Measurements from ENCODE around the gene ZC3HAV1.

ZC3HAV1 gene

DNA sequence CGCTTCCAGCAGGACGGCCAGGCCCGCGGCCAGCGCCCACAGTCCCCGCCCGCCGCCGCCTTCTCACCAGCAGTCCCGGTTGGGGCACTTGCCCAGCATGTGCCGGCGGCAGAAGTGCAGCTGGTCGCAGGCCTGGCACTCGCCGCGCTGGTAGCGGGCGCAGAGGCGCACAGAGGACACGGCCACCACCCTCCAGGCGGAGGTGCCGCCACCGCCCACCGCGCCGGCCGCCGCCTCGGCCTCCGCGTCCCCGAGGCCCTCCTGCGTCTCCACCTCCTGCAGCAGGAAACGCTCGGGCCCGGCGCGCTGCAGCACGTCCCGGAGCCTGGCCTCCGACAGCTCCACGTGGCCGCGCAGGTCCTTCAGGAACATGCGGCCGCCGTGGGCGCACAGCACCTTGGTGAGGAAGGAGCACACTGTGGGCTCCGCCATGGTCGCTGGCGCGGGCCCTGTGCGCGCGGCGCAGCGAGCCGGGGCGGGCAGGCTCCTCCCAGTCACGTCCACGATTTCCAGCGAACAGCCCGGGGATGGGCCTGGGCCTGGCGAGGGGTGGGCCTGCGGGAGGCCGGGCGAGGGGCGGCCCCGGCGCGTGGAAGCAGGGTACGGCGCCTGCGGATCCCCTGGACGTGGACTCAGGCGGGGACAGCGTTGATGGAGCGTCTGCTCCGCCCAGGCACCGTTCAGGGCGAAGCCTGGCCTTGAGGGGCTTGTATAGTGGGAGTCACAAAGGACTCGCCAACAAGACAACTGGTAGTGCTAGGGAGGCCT is 73.8 kb downstream of the ZC3HAV1 start, which contains the start of gene ZC3HAV1L:
Gene ZC3HAV1L (minus strand): TSS at position 457 of the 768 bp plus-strand sequence. CDS start 25 bp downstream, at position 432.
- Histone ChIP-seq H3K79me2 (ENCODE audit: low read length) (no peaks in the 10 kb centered on the region), H3K36me3 (replicated peaks; ENCODE audit: insufficient read depth, low read length) (no peaks in the 10 kb centered on the region), H3K4me2 (ENCODE audit: low read depth, low read length) (peak within 1 kb of the TSS; percentile 89), H3K9me2 (replicated peaks; ENCODE audit: insufficient read depth, low read length) (no peaks in the 10 kb centered on the region), H3K4me1 (ENCODE audit: low read length) (no peaks in the 10 kb centered on the region), H3K4me3 (ENCODE audit: low read length) (peak within 1 kb of the TSS; percentile 53), H3K9ac (ENCODE audit: low read length) (no peak within 1 kb of the TSS; the same call in 1 of the 2 replicates), H3K27ac (ENCODE audit: low read length) (no peak within 1 kb of the TSS), H4K20me1 (ENCODE audit: insufficient read depth, low read length) (no peaks in the 10 kb centered on the region), H3K27me3 (replicated peaks; ENCODE audit: insufficient read depth, low read length) (no peaks in the 10 kb centered on the region), H3F3A (ENCODE audit: insufficient read depth, low read length) (no peaks in the 10 kb centered on the region), H2AFZ (ENCODE audit: low read length) (peak within 1 kb of the TSS; percentile 78), H3K9me3 (replicated peaks; ENCODE audit: insufficient read depth, low read length) (no peaks in the 10 kb centered on the region)
- TF ChIP-seq EZH2phosphoT487 (IDR thresholded peaks at IDR 0.05; ENCODE audit: low read length) (no peak), EZH2 (optimal IDR thresholded peaks at IDR 0.05; ENCODE audit: low read depth, low read length) (no peak)
- TF ChIP-seq, protein P1, sequence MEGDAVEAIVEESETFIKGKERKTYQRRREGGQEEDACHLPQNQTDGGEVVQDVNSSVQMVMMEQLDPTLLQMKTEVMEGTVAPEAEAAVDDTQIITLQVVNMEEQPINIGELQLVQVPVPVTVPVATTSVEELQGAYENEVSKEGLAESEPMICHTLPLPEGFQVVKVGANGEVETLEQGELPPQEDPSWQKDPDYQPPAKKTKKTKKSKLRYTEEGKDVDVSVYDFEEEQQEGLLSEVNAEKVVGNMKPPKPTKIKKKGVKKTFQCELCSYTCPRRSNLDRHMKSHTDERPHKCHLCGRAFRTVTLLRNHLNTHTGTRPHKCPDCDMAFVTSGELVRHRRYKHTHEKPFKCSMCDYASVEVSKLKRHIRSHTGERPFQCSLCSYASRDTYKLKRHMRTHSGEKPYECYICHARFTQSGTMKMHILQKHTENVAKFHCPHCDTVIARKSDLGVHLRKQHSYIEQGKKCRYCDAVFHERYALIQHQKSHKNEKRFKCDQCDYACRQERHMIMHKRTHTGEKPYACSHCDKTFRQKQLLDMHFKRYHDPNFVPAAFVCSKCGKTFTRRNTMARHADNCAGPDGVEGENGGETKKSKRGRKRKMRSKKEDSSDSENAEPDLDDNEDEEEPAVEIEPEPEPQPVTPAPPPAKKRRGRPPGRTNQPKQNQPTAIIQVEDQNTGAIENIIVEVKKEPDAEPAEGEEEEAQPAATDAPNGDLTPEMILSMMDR (IDR thresholded peaks at IDR 0.05; ENCODE audit: low read length), result no peak
- DNase-seq, result no peak

DNA sequence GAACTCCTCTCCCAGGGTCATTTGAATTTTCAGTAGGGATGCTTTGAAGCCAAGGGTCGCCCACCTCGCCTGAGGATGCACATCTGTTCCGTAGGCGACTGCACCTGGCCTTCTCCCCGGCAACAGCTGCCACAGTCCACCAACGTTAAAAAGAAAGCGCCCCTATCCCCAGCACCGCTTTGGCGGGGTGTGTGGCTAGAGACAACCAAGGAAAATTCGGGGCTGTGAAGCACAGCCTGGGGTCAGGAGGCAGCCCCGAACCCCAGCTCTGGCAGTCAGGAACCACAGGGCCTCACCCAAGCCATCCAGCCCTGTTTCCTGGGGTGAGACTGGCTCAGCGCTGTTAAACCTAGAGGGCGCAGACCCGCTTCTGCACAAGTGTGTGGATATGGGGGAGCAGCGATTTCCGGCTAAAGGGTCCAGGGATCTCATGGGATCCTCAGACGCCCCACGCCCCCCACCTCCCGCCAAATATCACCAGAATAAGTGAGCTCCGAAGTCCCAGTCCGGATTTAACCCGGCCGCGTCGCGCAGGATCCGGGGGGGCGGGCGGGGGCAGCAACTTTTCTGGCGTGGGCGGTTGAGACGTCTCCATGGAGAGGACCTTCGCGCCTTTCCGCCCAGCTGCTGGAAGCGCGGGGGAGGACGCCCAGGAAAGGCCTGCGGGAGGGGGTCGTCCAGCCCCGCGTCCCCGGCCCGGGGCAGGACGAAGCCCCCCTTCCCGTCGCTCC is 74.5 kb downstream of the ZC3HAV1 start:
- no peaks in the 10 kb centered on the region for H3K36me3 ChIP-seq (replicated peaks; ENCODE audit: insufficient read depth, low read length)
- H3K4me3 ChIP-seq (ENCODE audit: low read length), result peak overlapping the region; percentile 53
- DNase-seq, result no peak
- H4K20me1 ChIP-seq (ENCODE audit: insufficient read depth, low read length), result no peaks in the 10 kb centered on the region
- no peaks in the 10 kb centered on the region for H3K79me2 ChIP-seq (ENCODE audit: low read length)
- peak overlapping the region; percentile 89 for H3K4me2 ChIP-seq (ENCODE audit: low read depth, low read length)
- H3F3A ChIP-seq (ENCODE audit: insufficient read depth, low read length), result no peaks in the 10 kb centered on the region
- TF ChIP-seq EZH2phosphoT487 (IDR thresholded peaks at IDR 0.05; ENCODE audit: low read length) (no peak), EZH2 (optimal IDR thresholded peaks at IDR 0.05; ENCODE audit: low read depth, low read length) (no peak)
- TF ChIP-seq, protein P1 (IDR thresholded peaks at IDR 0.05; ENCODE audit: low read length), result no peak
- H3K27ac ChIP-seq (ENCODE audit: low read length), result no peak overlapping the region
- no peaks in the 10 kb centered on the region for H3K27me3 ChIP-seq (replicated peaks; ENCODE audit: insufficient read depth, low read length)
- no peaks in the 10 kb centered on the region for H3K9me3 ChIP-seq (replicated peaks; ENCODE audit: insufficient read depth, low read length)
- no peaks in the 10 kb centered on the region for H3K4me1 ChIP-seq (ENCODE audit: low read length)
- no peaks in the 10 kb centered on the region for H3K9me2 ChIP-seq (replicated peaks; ENCODE audit: insufficient read depth, low read length)
- H3K9ac ChIP-seq (ENCODE audit: low read length), result no peak overlapping the region; the same call in 1 of the 2 replicates
- H2AFZ ChIP-seq (ENCODE audit: low read length), result peak overlapping the region; percentile 78

DNA sequence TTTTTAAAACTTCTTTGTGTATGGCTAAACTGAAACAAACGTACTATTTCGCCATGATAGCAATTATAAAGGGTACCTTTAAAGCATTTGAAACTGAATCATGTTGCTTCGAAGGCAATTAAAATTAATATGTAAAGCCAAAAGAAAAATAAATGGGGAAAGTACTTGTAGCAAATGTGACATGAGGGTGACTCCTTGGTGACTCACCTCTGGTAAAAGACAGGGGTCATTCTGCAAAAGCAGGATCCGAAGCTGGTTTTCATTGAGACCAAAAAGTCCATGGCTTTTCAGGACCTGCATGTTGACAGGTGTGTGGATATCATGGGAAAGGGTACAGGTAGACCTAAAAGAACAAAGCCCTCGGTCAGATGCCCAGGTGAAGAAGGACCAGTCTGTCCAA is 75.2 kb downstream of the ZC3HAV1 start:
- H4K20me1 ChIP-seq (ENCODE audit: insufficient read depth, low read length), result no peaks in the 10 kb centered on the region
- no peaks in the 10 kb centered on the region for H3K27me3 ChIP-seq (replicated peaks; ENCODE audit: insufficient read depth, low read length)
- H3K79me2 ChIP-seq (ENCODE audit: low read length), result no peaks in the 10 kb centered on the region
- TF ChIP-seq EZH2 (optimal IDR thresholded peaks at IDR 0.05; ENCODE audit: low read depth, low read length) (no peak), EZH2phosphoT487 (IDR thresholded peaks at IDR 0.05; ENCODE audit: low read length) (no peak)
- TF ChIP-seq, protein P1 (IDR thresholded peaks at IDR 0.05; ENCODE audit: low read length), result no peak
- no peak for DNase-seq
- H3K4me3 ChIP-seq (ENCODE audit: low read length), result no peak overlapping the region
- H3K27ac ChIP-seq (ENCODE audit: low read length), result no peak overlapping the region
- H3K9me3 ChIP-seq (replicated peaks; ENCODE audit: insufficient read depth, low read length), result no peaks in the 10 kb centered on the region
- no peaks in the 10 kb centered on the region for H3K4me1 ChIP-seq (ENCODE audit: low read length)
- H2AFZ ChIP-seq (ENCODE audit: low read length), result no peak overlapping the region
- no peaks in the 10 kb centered on the region for H3K9me2 ChIP-seq (replicated peaks; ENCODE audit: insufficient read depth, low read length)
- H3K9ac ChIP-seq (ENCODE audit: low read length), result no peak overlapping the region
- no peak overlapping the region for H3K4me2 ChIP-seq (ENCODE audit: low read depth, low read length)
- no peaks in the 10 kb centered on the region for H3K36me3 ChIP-seq (replicated peaks; ENCODE audit: insufficient read depth, low read length)
- no peaks in the 10 kb centered on the region for H3F3A ChIP-seq (ENCODE audit: insufficient read depth, low read length)

Data from MM.1S (cell line).